GM12801 (cell line): ENCODE data around the gene MLLT10.

ENCODE experiments used
- CTCF ChIP-seq: IDR thresholded peaks from one replicate; pipeline ENCODE4 v1.5.1; 2011; ENCODE audit warnings: control low read depth; ENCODE audit not compliant: insufficient read length; ENCODE audit errors: extremely low read depth

MLLT10 gene

GRCh38 chr10:21625623-21626229 lies 91.7 kb downstream of the MLLT10 start:
- no peak for TF ChIP-seq CTCF

GRCh38 chr10:21626457-21627161 lies 92.6 kb downstream of the MLLT10 start:
- no peak for TF ChIP-seq CTCF

- TF ChIP-seq CTCF, result no peak
Observed at GRCh38 chr10:21627331-21627730, 93.3 kb downstream of the MLLT10 start.

DNA sequence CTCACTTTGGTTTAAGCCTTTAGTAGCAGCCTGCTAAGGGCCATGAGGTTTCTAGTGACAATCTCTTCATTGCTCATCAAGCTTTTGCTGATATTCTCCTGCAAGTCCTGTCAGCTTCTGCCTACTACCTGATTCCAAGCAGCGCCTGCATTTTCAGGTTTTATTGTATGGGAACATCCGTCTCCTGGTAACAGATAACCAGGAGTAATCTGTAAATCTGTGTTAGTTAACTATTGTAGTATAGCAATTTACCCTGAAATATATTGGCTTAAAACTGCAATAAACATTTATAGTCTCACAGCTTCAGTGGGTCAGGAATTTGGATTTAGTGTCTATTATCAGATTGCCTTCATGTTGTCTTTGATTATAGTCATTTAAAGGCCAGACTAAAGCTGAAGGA lies 94.0 kb downstream of the MLLT10 start:
- no peak for TF ChIP-seq CTCF

DNA sequence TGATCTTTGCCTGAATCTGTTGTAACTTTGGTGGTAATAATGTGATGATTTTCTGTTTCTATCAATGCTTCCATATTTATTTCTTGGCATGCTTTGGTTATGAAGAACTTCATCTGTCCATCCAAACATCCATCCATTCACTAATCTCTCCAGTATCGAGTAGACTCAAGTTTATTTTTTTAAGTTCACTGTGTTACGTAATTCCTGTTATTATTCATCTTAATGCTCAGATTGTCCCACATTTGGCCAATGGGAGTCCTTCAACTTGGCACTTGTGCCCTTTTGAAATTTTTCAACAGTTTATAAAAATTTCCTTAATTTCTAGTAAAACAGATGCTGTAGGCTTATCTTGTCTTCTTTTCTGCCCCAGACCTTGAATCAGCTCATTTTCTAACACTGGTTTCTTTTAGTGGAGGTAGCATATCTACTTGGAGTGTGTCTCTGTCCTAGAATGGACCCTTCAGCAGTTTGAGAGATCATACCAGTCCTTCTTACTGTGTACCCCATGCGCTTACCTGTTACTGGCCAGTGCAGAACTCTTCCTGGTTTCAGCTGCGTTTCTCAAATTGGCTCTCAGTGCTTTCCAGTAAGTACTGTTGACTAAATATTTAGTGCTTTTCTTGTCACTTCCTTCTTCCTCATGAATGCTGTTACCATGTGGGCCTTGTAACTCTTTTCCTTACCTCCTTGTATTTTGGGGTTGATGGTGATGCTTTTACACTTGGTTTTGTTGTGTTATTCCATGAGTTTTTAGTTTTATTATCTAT lies 100.8 kb downstream of the MLLT10 start:
- no peak for TF ChIP-seq CTCF

- no peak for TF ChIP-seq CTCF
Observed at GRCh38 chr10:21637795-21638194, 103.8 kb downstream of the MLLT10 start.

GRCh38 chr10:21638681-21639080 lies 104.6 kb downstream of the MLLT10 start:
- no peak for TF ChIP-seq CTCF
